ENCODE measurements around the gene SRMS.

- TF ChIP-seq CTCF (IDR thresholded peaks at IDR 0.05 in 4 of 5, conservative IDR thresholded peaks at IDR 0.05 in 1 of 5) (no peak), POLR2A (IDR thresholded peaks at IDR 0.05) (peak; percentile 84 to 86)
Measured at GRCh38 chr20:63501818-63502670, 45.5 kb downstream of the SRMS start.

Measured in gastrocnemius medialis (tissue), 4 donors.